Measurements from ENCODE around the gene PRR16.

Gene PRR16

DNA sequence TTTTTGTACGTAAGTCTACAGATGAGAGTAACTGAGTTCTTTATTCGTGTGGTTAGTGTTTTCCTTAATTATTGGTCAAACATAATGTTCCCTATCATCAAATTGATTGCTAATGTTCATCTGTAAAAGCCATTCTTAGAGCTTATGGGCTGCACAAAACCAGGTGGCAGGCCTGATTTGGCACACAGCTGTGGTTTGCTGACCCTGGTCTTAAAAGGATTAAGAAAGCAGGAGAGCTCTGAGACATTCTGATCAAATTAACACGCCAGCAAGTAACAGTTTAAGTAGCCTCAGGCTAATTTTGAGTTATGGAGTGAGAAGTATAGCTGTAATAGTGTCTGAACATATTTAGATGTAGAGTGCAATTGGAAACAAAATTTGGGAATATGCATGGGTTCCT, 63.2 kb downstream of the PRR16 start:
- Histone ChIP-seq H3K4me1 (ENCODE audit: insufficient read depth, low read length) (peaks cover 3% of the 10 kb centered on the region; the same call in 1 of the 2 replicates), H3K27ac (ENCODE audit: low read length) (no peak overlapping the region), H3K4me3 (ENCODE audit: low read length) (no peak overlapping the region), H3K36me3 (ENCODE audit: insufficient read depth, low read depth, low read length) (no peaks in the 10 kb centered on the region), H3K27me3 (ENCODE audit: insufficient read depth, low read length) (no peaks in the 10 kb centered on the region), H3K9ac (ENCODE audit: low read depth, low read length) (no peak overlapping the region), H3K9me3 (ENCODE audit: insufficient read depth, low read depth, low read length) (no peaks in the 10 kb centered on the region)

DNA sequence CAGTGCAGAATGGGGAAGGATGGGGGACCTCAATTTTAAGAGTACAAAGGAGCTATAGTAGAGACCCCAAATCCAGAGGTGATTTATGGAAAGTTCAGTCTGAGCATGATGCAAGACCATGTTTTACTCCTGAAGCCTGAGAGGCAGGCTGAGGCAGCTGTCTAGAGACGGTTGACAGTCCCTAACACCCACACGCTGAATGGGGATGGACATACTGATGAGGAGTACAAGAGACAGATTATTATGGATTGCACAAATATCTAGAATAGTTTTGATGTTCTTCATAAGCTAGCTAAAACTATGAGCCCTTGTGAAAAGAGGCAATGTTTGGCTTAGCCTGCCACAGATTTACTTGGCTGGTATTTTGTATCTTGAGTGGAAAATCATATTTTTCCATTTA, 64.5 kb downstream of the PRR16 start:
- Histone ChIP-seq H3K4me1 (ENCODE audit: insufficient read depth, low read length) (peaks cover 3% of the 10 kb centered on the region; the same call in 1 of the 2 replicates), H3K27me3 (ENCODE audit: insufficient read depth, low read length) (no peaks in the 10 kb centered on the region), H3K9me3 (ENCODE audit: insufficient read depth, low read depth, low read length) (no peaks in the 10 kb centered on the region), H3K36me3 (ENCODE audit: insufficient read depth, low read depth, low read length) (no peaks in the 10 kb centered on the region), H3K9ac (ENCODE audit: low read depth, low read length) (no peak overlapping the region), H3K27ac (ENCODE audit: low read length) (no peak overlapping the region), H3K4me3 (ENCODE audit: low read length) (no peak overlapping the region)

DNA sequence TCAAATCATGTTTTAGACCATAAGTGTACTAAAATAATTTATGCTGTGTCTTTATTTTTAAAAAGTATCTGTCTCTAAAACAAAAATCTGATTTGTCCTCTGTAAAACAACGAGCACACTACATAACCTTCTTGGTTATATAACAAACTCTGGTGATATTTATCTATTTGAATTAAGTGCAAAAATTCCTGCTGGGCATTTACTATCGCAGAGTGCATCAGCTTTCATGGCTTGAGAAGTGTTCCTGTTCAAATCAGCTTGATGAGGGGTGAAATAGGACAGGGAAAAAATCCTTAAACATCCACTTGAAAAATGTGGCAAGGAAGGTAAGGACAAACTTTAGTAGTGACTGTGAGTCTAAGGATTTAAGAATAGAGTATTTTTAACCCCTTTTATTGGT, 65.3 kb downstream of the PRR16 start:
- H3K36me3 ChIP-seq (ENCODE audit: insufficient read depth, low read depth, low read length): no peaks in the 10 kb centered on the region
- no peaks in the 10 kb centered on the region for H3K9me3 ChIP-seq (ENCODE audit: insufficient read depth, low read depth, low read length)
- no peak overlapping the region for H3K9ac ChIP-seq (ENCODE audit: low read depth, low read length)

DNA sequence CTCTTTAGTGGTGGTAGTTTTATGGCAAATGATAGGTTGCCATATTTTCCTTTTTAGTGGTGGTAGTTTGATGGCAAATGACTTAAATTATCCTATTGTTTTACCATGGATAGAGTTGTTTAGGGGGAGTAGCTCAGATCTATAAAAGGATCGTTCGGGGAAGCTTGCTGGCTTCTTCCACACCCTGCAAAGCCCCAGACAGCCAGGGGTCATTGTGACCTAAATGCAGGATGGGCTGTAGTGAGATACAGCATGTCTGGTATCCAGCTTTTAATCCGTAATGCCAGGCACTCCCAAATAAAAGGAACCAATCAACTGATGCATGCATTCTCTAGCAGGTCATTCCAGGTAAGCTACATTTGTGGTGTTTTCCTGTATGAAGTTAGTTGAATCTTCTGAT, 67.1 kb downstream of the PRR16 start:
- H3K27ac ChIP-seq (ENCODE audit: low read length): no peak overlapping the region
- H3K36me3 ChIP-seq (ENCODE audit: insufficient read depth, low read depth, low read length): no peaks in the 10 kb centered on the region
- H3K9me3 ChIP-seq (ENCODE audit: insufficient read depth, low read depth, low read length): no peaks in the 10 kb centered on the region
- no peak overlapping the region for H3K9ac ChIP-seq (ENCODE audit: low read depth, low read length)
- H3K4me1 ChIP-seq (ENCODE audit: insufficient read depth, low read length): peaks cover 3% of the 10 kb centered on the region; the same call in 1 of the 2 replicates
- H3K4me3 ChIP-seq (ENCODE audit: low read length): no peak overlapping the region
- no peaks in the 10 kb centered on the region for H3K27me3 ChIP-seq (ENCODE audit: insufficient read depth, low read length)

More for the DNA sequence above, 65.3 kb downstream of the PRR16 start:
- Histone ChIP-seq H3K27me3 (ENCODE audit: insufficient read depth, low read length) (no peaks in the 10 kb centered on the region), H3K4me3 (ENCODE audit: low read length) (no peak overlapping the region), H3K4me1 (ENCODE audit: insufficient read depth, low read length) (peaks cover 3% of the 10 kb centered on the region; the same call in 1 of the 2 replicates), H3K27ac (ENCODE audit: low read length) (no peak overlapping the region)

DNA sequence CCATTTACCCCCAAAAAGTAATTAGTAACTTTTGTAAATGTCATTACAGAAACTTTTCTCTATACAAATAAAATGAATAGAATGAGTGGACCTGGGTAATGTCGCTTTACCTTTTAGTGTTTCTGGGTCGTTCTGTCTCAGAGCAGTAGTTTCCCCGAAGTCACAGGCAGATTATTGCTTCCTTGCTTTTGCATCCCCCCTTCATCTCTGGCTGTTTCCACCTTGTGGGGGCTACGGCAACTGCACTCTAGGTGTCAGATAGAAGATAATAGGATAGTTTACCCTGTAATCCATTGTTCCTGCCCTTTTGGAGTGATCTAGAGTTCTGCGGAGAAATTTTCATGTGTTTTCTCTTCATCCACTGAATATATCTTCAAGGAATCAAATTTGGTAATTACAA, 68.7 kb downstream of the PRR16 start:
- Histone ChIP-seq H3K9me3 (ENCODE audit: insufficient read depth, low read depth, low read length) (no peaks in the 10 kb centered on the region), H3K4me3 (ENCODE audit: low read length) (no peak overlapping the region), H3K27me3 (ENCODE audit: insufficient read depth, low read length) (no peaks in the 10 kb centered on the region), H3K27ac (ENCODE audit: low read length) (no peak overlapping the region), H3K9ac (ENCODE audit: low read depth, low read length) (no peak overlapping the region), H3K4me1 (ENCODE audit: insufficient read depth, low read length) (peaks cover 3% of the 10 kb centered on the region; the same call in 1 of the 2 replicates), H3K36me3 (ENCODE audit: insufficient read depth, low read depth, low read length) (no peaks in the 10 kb centered on the region)

DNA sequence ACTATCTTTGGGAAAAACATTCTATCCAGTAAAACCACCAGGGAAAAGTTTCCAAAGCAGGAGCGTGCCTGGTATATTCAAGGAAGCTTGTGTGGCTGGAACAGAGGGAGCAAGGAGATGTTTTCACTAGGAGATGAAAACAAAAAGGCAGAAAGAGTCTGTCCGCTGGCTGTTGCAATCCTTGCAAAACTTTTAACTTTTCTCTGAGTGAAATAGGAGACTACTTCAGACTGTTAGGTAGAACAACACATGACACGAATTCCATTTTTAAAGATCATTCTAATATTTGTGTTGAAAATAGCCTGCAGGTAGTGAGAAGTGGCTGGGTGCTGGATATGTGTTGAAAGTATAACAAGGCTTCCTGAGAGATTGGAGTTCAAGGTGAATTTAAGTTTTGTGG, 69.5 kb downstream of the PRR16 start:
- Histone ChIP-seq H3K27me3 (ENCODE audit: insufficient read depth, low read length) (no peaks in the 10 kb centered on the region), H3K9ac (ENCODE audit: low read depth, low read length) (no peak overlapping the region), H3K9me3 (ENCODE audit: insufficient read depth, low read depth, low read length) (no peaks in the 10 kb centered on the region), H3K36me3 (ENCODE audit: insufficient read depth, low read depth, low read length) (no peaks in the 10 kb centered on the region), H3K4me1 (ENCODE audit: insufficient read depth, low read length) (peaks cover 3% of the 10 kb centered on the region; the same call in 1 of the 2 replicates), H3K4me3 (ENCODE audit: low read length) (no peak overlapping the region), H3K27ac (ENCODE audit: low read length) (no peak overlapping the region)

DNA sequence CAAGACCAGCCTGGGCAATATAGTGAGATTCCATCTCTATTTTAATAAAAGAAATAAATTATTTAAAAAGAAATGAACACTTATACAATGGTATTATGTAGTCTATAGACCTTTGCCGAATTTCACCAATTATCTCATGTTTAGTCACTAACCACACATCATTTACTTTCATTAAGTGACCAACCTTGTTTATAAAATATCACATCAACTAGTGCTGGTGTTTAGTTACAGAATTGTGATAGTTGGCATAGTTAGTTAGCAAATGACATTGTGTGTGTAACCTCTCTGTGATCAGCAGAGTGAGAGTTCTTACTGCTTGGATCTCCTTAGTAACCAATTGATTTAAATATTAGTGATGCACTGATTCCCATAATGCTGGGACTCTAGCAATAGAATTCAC, 71.8 kb downstream of the PRR16 start:
- Histone ChIP-seq H3K9ac (ENCODE audit: low read depth, low read length) (no peak overlapping the region), H3K4me1 (ENCODE audit: insufficient read depth, low read length) (peaks cover 12% of the 10 kb centered on the region; the same call in 1 of the 2 replicates), H3K36me3 (ENCODE audit: insufficient read depth, low read depth, low read length) (no peaks in the 10 kb centered on the region), H3K27ac (ENCODE audit: low read length) (no peak overlapping the region), H3K9me3 (ENCODE audit: insufficient read depth, low read depth, low read length) (no peaks in the 10 kb centered on the region), H3K4me3 (ENCODE audit: low read length) (no peak overlapping the region), H3K27me3 (ENCODE audit: insufficient read depth, low read length) (no peaks in the 10 kb centered on the region)

DNA sequence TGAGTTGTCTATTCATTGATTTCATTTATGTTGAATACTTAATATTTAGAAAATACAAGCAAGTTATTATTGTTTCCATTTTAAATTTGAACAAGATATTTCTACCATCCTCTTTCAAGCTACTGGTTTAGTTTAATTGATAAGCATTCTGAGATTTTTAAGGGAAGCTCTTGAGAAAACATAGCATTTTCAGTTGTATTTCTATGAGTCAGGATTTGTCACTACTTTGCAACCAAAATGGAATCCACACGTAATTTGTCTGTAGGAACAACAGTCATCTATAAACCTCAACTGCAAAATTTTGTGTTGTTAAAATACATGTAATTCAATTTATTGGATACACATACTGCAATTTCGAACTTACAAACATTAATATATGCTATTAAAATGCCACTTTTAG, 74.0 kb downstream of the PRR16 start:
- Histone ChIP-seq H3K9ac (ENCODE audit: low read depth, low read length) (no peak overlapping the region), H3K27me3 (ENCODE audit: insufficient read depth, low read length) (no peaks in the 10 kb centered on the region), H3K9me3 (ENCODE audit: insufficient read depth, low read depth, low read length) (no peaks in the 10 kb centered on the region), H3K36me3 (ENCODE audit: insufficient read depth, low read depth, low read length) (no peaks in the 10 kb centered on the region), H3K4me1 (ENCODE audit: insufficient read depth, low read length) (peaks cover 9% of the 10 kb centered on the region; the same call in 1 of the 2 replicates), H3K27ac (ENCODE audit: low read length) (no peak overlapping the region), H3K4me3 (ENCODE audit: low read length) (no peak overlapping the region)

DNA sequence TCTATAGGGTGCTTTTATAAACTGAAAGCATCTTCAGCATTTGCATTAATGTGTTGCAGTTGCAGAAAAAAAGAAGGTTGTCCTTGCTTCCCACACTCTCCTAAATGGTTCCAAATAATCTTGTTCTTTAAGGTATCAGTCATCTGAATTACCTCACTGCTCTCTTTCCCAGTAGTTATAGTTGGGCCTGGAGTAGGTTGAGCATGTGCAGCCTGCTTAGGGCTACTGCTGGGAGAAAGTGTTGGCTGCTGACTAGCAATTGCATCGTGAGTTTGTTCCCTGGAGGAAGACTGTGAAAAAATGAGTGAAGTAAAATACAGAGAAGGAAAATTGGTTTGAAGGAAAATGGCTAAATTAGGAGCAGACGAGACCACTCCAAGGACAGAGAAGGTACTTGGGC, 74.5 kb downstream of the PRR16 start:
- no peaks in the 10 kb centered on the region for H3K9me3 ChIP-seq (ENCODE audit: insufficient read depth, low read depth, low read length)
- no peaks in the 10 kb centered on the region for H3K27me3 ChIP-seq (ENCODE audit: insufficient read depth, low read length)
- no peak overlapping the region for H3K4me3 ChIP-seq (ENCODE audit: low read length)
- peaks cover 9% of the 10 kb centered on the region; the same call in 1 of the 2 replicates for H3K4me1 ChIP-seq (ENCODE audit: insufficient read depth, low read length)
- no peak overlapping the region for H3K9ac ChIP-seq (ENCODE audit: low read depth, low read length)
- H3K27ac ChIP-seq (ENCODE audit: low read length): no peak overlapping the region
- H3K36me3 ChIP-seq (ENCODE audit: insufficient read depth, low read depth, low read length): no peaks in the 10 kb centered on the region

DNA sequence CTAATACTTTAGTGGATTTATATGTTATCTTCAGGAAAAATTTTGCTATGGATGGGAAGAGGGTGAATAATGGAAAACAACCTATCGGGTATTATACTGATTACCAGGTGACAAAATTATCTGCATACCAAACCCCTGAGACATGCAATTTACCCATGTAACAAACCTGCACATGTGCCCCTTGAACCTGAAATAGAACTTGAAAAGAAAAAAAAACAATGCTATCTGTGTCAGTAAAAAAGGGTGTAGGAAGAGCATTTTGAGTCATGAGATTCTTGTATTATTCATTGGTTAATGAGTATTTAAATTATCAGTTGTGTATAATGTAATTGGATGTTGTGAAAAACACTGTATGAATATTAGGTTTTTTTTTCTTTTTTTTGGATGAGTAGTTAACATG, 75.4 kb downstream of the PRR16 start:
- Histone ChIP-seq H3K36me3 (ENCODE audit: insufficient read depth, low read depth, low read length) (no peaks in the 10 kb centered on the region), H3K4me1 (ENCODE audit: insufficient read depth, low read length) (peaks cover 9% of the 10 kb centered on the region; the same call in 1 of the 2 replicates), H3K27me3 (ENCODE audit: insufficient read depth, low read length) (no peaks in the 10 kb centered on the region), H3K9me3 (ENCODE audit: insufficient read depth, low read depth, low read length) (no peaks in the 10 kb centered on the region), H3K4me3 (ENCODE audit: low read length) (no peak overlapping the region), H3K27ac (ENCODE audit: low read length) (no peak overlapping the region), H3K9ac (ENCODE audit: low read depth, low read length) (no peak overlapping the region)

DNA sequence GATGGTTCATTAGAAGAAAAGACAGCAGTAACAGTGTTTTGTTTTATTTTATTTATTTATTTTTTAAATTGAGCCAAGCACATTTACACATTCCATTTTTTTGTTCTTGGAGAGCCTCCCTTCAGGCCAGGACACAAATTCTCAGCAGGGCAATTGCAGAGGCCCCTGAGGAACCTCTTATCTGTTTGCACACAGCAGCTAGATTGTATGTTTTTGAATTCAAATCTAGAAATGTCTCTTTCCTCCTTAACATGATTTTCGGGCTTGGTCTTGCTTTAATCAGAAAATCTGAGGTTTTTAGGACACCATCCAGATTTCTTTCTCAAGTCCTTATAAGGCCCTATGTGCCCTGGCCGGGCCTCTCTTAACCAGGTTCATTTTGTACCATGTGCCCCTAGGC, 76.0 kb downstream of the PRR16 start:
- H3K4me1 ChIP-seq (ENCODE audit: insufficient read depth, low read length): peaks cover 9% of the 10 kb centered on the region; the same call in 1 of the 2 replicates
- no peaks in the 10 kb centered on the region for H3K9me3 ChIP-seq (ENCODE audit: insufficient read depth, low read depth, low read length)
- H3K27me3 ChIP-seq (ENCODE audit: insufficient read depth, low read length): no peaks in the 10 kb centered on the region
- H3K9ac ChIP-seq (ENCODE audit: low read depth, low read length): no peak overlapping the region
- H3K4me3 ChIP-seq (ENCODE audit: low read length): no peak overlapping the region
- H3K27ac ChIP-seq (ENCODE audit: low read length): no peak overlapping the region
- H3K36me3 ChIP-seq (ENCODE audit: insufficient read depth, low read depth, low read length): no peaks in the 10 kb centered on the region

DNA sequence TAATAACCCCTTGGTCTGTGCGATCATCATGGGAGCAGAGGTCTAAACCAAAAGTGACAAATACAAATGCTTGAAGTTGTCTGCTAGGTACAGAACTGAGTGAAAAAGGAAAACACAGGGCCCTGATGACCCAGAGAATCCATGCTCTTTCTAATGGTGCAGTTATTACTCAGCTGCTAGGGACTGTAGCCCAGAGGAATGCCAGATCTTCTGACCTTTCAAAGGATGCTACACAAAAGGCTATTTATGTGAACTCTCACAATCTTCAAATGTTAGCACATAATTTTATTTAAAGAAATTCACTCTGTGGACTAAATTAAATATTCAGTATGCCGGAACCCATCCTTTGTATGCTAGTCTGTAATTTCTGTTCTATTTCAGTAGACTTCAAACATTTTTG, 79.9 kb downstream of the PRR16 start:
- no peaks in the 10 kb centered on the region for H3K9me3 ChIP-seq (ENCODE audit: insufficient read depth, low read depth, low read length)
- no peak overlapping the region for H3K4me3 ChIP-seq (ENCODE audit: low read length)
- H3K36me3 ChIP-seq (ENCODE audit: insufficient read depth, low read depth, low read length): no peaks in the 10 kb centered on the region
- H3K9ac ChIP-seq (ENCODE audit: low read depth, low read length): no peak overlapping the region
- no peak overlapping the region for H3K27ac ChIP-seq (ENCODE audit: low read length)
- H3K27me3 ChIP-seq (ENCODE audit: insufficient read depth, low read length): no peaks in the 10 kb centered on the region
- H3K4me1 ChIP-seq (ENCODE audit: insufficient read depth, low read length): peaks cover 9% of the 10 kb centered on the region; the same call in 1 of the 2 replicates
